ENCODE measurements around the gene PMPCA.
"Not testable (repeated sequence)": the region's sequence is repeated elsewhere in the genome, so short reads cannot be mapped to it uniquely, and the experiment has no call there.

Gene PMPCA

GRCh38 chr9:136412962-136413361 is 2.5 kb downstream of the PMPCA start:
- DNase-seq (ENCODE audit: low read depth): no peak

GRCh38 chr9:136416427-136416826 is 6.0 kb downstream of the PMPCA start:
- no peak for DNase-seq (ENCODE audit: low read depth)

GRCh38 chr9:136416914-136417313 is 6.5 kb downstream of the PMPCA start:
- no peak for DNase-seq (ENCODE audit: low read depth)

GRCh38 chr9:136418182-136419091 is 8.0 kb downstream of the PMPCA start:
- DNase-seq (ENCODE audit: low read depth): no peak

- no peak for DNase-seq (ENCODE audit: low read depth)
Observed at GRCh38 chr9:136419092-136419420, 8.6 kb downstream of the PMPCA start.

- no peak for DNase-seq (ENCODE audit: low read depth)
Observed at GRCh38 chr9:136421791-136422190, 11.3 kb downstream of the PMPCA start.

GRCh38 chr9:136422876-136423275 is 12.4 kb downstream of the PMPCA start:
- DNase-seq (ENCODE audit: low read depth): no peak

- DNase-seq (ENCODE audit: low read depth): no peak
Observed at GRCh38 chr9:136423432-136424146, 13.1 kb downstream of the PMPCA start.

- DNase-seq (ENCODE audit: low read depth): no peak
Observed at GRCh38 chr9:136424750-136425362, 14.4 kb downstream of the PMPCA start.

- DNase-seq (ENCODE audit: low read depth): not testable (repeated sequence)
Observed at GRCh38 chr9:136425367-136425766, 14.9 kb downstream of the PMPCA start.

- DNase-seq (ENCODE audit: low read depth): no peak
Observed at GRCh38 chr9:136426787-136427186, 16.3 kb downstream of the PMPCA start.

GRCh38 chr9:136429075-136429628 is 18.7 kb downstream of the PMPCA start:
- no peak for DNase-seq (ENCODE audit: low read depth)

GRCh38 chr9:136429683-136430491 is 19.4 kb downstream of the PMPCA start:
- no peak for DNase-seq (ENCODE audit: low read depth)

- DNase-seq (ENCODE audit: low read depth): no peak
Observed at GRCh38 chr9:136430588-136431234, 20.3 kb downstream of the PMPCA start.

GRCh38 chr9:136431782-136432350 is 21.4 kb downstream of the PMPCA start:
- DNase-seq (ENCODE audit: low read depth): no peak

GRCh38 chr9:136432591-136432990 is 22.1 kb downstream of the PMPCA start:
- DNase-seq (ENCODE audit: low read depth): no peak

GRCh38 chr9:136433043-136433715 is 22.7 kb downstream of the PMPCA start:
- DNase-seq (ENCODE audit: low read depth): no peak

- DNase-seq (ENCODE audit: low read depth): no peak
Observed at GRCh38 chr9:136433849-136434579, 23.6 kb downstream of the PMPCA start.

GRCh38 chr9:136434580-136435169 is 24.2 kb downstream of the PMPCA start:
- DNase-seq (ENCODE audit: low read depth): no peak

Measured in GM04504 (cell line).